Natural killer cell (primary cell): ENCODE measurements around the gene PARD3B. TPM values are rescaled to one million over a fixed set of nuclear protein-coding genes. Genes with fewer than 3 reads are reported as not detected.

Source experiments
- ATAC-seq, 3 donors: fragments of 150-1000 bp in 2 of 3; fragments of 200-7000 bp in 1 of 3; cut with Tn5 transposase; 1 replicate in 1 of 3; 2 replicates in 2 of 3; pipeline ENCODE4 v1.10.0; 2021; ENCODE audit warnings: mild to moderate bottlenecking in 2 of 3, moderate library complexity in 2 of 3
- DNase-seq, 2 donors: peaks; one replicate each; pipeline versions ENCODE4 v3.0.0 to v3.0.0-alpha.2; 2013 to 2021; ENCODE audit warnings: mixed read lengths in 1 of 2
- H3K27ac ChIP-seq: one replicate; pipeline ENCODE4 v1.5.1; 2013; ENCODE audit warnings: mild to moderate bottlenecking, low read length
- H3K27me3 ChIP-seq: one replicate; pipeline ENCODE4 v1.6.1; 2013; ENCODE audit warnings: low read length; ENCODE audit not compliant: control insufficient read depth, insufficient read depth
- H3K36me3 ChIP-seq: one replicate; pipeline ENCODE4 v1.6.1; 2013; ENCODE audit warnings: low read length; ENCODE audit not compliant: control insufficient read depth, insufficient read depth
- H3K4me1 ChIP-seq: one replicate; pipeline ENCODE4 v1.6.1; 2013; ENCODE audit warnings: low read length; ENCODE audit not compliant: control insufficient read depth, insufficient read depth
- H3K4me3 ChIP-seq: one replicate; pipeline ENCODE4 v1.5.1; 2013; ENCODE audit warnings: low read length
- H3K9me3 ChIP-seq: one replicate; pipeline ENCODE4 v1.6.1; 2013; ENCODE audit warnings: low read length; ENCODE audit not compliant: control insufficient read depth, insufficient read depth
- H3K27ac Mint-ChIP-seq, 2 donors: one replicate each; pipeline ENCODE4 v1.8.0; 2022; ENCODE audit warnings: mild to moderate bottlenecking in 2 of 2, mixed read lengths in 2 of 2, moderate library complexity in 1 of 2
- H3K27me3 Mint-ChIP-seq, 2 donors: one replicate each; pipeline ENCODE4 v1.8.0; 2022; ENCODE audit warnings: low read depth in 2 of 2, mixed read lengths in 2 of 2
- H3K36me3 Mint-ChIP-seq: one replicate; pipeline ENCODE4 v1.8.0; 2022; ENCODE audit warnings: mixed read lengths
- H3K4me1 Mint-ChIP-seq, 2 donors: one replicate each; pipeline ENCODE4 v1.8.0; 2022; ENCODE audit warnings: mixed read lengths in 2 of 2
- H3K4me3 Mint-ChIP-seq: one replicate; pipeline ENCODE4 v1.8.0; 2022; ENCODE audit warnings: mild to moderate bottlenecking, moderate library complexity, mixed read lengths
- H3K9me3 Mint-ChIP-seq, 2 donors: one replicate each; pipeline ENCODE4 v1.8.0; 2022; ENCODE audit warnings: mixed read lengths in 2 of 2
- WGBS: methylation state at CpG from one replicate; pipeline ENCODE4 v1.1.7; 2013; ENCODE audit warnings: missing lambda C conversion rate; ENCODE audit not compliant: insufficient coverage; 5-methylcytosine and 5-hydroxymethylcytosine counted together
- intact Hi-C: fragments of 100-400 bp; cut with micrococcal nuclease; formaldehyde crosslinking; loops from one replicate; pipeline ENCODE4 v1.14.2; 2022
- total RNA-seq, 4 donors: library from RNA; stranded (reverse); fragments of 120-200 nt in 1 of 4; gene quantifications; one replicate each; pipeline versions ENCODE4 v1.2.3 to v1.2.4, GENCODE V29; 2013 to 2022
- TF ChIP-seq, protein P1 (sequence below): fragments of 200-600 bp; IDR thresholded peaks from one replicate; pipeline ENCODE4 v1.8.0; 2022; ENCODE audit warnings: antibody characterized with exemption

PARD3B gene
- total RNA-seq, 3 donors from 2014 or later (not counting 1 experiment from before 2014, with no cell fraction given): 0.13 to 0.45 TPM; not detected in 1

DNA sequence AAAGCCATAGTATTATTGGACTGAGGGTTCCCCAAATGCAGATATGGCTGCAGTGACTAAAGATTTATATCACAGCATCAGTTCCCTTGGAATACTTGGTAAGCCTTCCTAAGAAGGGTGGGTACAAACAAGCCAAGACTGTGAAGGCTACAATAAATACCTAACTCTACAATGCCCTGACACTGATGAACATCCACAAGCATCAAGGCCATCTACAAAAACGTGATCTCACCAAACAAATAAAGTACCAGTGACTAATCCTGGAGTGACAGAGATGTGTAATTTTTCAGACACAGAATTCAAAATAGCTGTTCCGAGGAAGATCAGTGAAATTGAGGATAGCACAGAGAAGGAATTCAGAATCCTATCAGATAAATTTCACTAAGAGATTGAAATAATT is 254.5 kb downstream of the PARD3B start:
- no peak overlapping the region for H3K4me3 Mint-ChIP-seq

DNA sequence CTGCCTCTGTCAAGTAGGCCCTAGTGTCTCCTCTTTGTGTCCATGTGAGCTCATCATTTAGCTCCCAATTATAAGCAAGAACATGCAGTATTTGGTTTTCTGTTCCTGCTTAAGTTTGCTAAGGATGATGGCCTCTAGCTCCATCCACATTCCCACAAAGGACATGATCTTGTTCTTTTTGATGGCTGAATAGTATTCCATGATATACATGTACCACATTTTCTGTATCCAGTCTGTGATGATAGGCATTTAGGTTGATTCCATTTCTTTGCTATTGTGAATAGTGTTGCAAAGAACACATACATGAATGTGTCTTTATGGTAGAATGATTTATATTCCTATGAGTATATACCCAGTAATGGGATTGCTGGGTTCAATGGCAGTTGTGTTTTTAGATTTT is 263.2 kb downstream of the PARD3B start:
- Mint-ChIP-seq H3K27me3 (no peaks in the 10 kb centered on the region), H3K27ac (no peak overlapping the region), H3K4me1 (no peaks in the 10 kb centered on the region), H3K36me3 (no peaks in the 10 kb centered on the region), H3K4me3 (no peak overlapping the region), H3K9me3 (peaks cover 8 to 10% of the 10 kb centered on the region in 2 donors)
- H3K27me3 ChIP-seq: no peaks in the 10 kb centered on the region
- ATAC-seq (no peak), DNase-seq (no peak)
- intact Hi-C loops: no loop called here
- H3K27ac ChIP-seq: no peak overlapping the region
- TF ChIP-seq, protein P1, sequence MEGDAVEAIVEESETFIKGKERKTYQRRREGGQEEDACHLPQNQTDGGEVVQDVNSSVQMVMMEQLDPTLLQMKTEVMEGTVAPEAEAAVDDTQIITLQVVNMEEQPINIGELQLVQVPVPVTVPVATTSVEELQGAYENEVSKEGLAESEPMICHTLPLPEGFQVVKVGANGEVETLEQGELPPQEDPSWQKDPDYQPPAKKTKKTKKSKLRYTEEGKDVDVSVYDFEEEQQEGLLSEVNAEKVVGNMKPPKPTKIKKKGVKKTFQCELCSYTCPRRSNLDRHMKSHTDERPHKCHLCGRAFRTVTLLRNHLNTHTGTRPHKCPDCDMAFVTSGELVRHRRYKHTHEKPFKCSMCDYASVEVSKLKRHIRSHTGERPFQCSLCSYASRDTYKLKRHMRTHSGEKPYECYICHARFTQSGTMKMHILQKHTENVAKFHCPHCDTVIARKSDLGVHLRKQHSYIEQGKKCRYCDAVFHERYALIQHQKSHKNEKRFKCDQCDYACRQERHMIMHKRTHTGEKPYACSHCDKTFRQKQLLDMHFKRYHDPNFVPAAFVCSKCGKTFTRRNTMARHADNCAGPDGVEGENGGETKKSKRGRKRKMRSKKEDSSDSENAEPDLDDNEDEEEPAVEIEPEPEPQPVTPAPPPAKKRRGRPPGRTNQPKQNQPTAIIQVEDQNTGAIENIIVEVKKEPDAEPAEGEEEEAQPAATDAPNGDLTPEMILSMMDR: no peak
- H3K36me3 ChIP-seq: no peaks in the 10 kb centered on the region
- H3K9me3 ChIP-seq: no peaks in the 10 kb centered on the region
- H3K4me1 ChIP-seq: no peaks in the 10 kb centered on the region
- H3K4me3 ChIP-seq: no peak overlapping the region

More for the DNA sequence above, 254.5 kb downstream of the PARD3B start:
- ATAC-seq (no peak), DNase-seq (no peak)
- H3K27me3 Mint-ChIP-seq: no peaks in the 10 kb centered on the region
- Histone ChIP-seq H3K9me3 (no peaks in the 10 kb centered on the region), H3K36me3 (no peaks in the 10 kb centered on the region), H3K27ac (no peak overlapping the region), H3K4me3 (no peak overlapping the region), H3K4me1 (no peaks in the 10 kb centered on the region), H3K27me3 (no peaks in the 10 kb centered on the region)
- intact Hi-C loops: no loop called here
- no CpG with 5 or more reads among the region's 2 CpGs for WGBS
- peaks cover 0 to 3% of the 10 kb centered on the region in 2 donors for H3K9me3 Mint-ChIP-seq
- no peaks in the 10 kb centered on the region for H3K4me1 Mint-ChIP-seq
- H3K36me3 Mint-ChIP-seq: no peaks in the 10 kb centered on the region
- H3K27ac Mint-ChIP-seq: no peak overlapping the region
- TF ChIP-seq, protein P1: no peak

DNA sequence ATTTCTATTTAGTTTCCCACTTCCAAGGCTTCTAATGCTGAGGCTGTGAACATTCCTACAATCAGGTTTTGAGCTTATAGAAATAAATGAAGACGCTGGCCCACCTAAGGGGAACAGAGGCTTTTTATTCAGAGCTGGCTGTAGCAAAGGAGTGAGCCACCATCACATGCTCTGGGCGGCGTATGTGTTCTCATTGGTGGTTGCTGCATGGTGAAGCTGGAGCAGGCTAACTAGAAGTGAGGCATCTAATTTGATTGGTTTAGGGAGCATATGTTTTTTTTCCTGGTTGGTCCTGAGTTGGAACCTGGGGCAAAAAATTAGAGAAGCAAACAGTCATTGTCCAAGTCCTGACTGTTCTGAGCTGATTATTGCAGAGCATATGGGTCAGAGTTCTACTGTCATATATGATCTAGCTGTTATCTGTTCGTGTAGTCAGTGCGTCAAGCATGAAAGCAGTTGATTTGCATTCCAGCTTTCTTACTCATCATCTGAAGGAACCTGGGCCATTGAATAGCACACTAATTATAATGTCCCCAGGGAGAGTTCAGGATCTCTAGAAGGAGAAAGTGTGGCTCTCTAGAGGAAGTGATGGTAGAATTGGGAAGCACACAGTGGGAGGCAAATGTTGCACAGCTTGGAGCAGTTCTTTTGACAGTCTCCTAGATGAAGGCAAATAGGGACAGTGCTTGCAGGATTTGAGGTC is 279.6 kb downstream of the PARD3B start:
- 95% methylated on average over 5 of the region's 5 CpGs for WGBS
- Mint-ChIP-seq H3K4me1 (no peaks in the 10 kb centered on the region), H3K36me3 (no peaks in the 10 kb centered on the region), H3K27me3 (peaks cover 4 to 8% of the 10 kb centered on the region in 2 donors), H3K27ac (no peak overlapping the region), H3K4me3 (no peak overlapping the region), H3K9me3 (peaks cover 6 to 8% of the 10 kb centered on the region in 2 donors)
- Histone ChIP-seq H3K9me3 (no peaks in the 10 kb centered on the region), H3K36me3 (no peaks in the 10 kb centered on the region), H3K27ac (no peak overlapping the region), H3K4me3 (no peak overlapping the region), H3K27me3 (no peaks in the 10 kb centered on the region), H3K4me1 (no peaks in the 10 kb centered on the region)
- ATAC-seq (no peak), DNase-seq (no peak)
- intact Hi-C loops: no loop called here
- TF ChIP-seq, protein P1: no peak

DNA sequence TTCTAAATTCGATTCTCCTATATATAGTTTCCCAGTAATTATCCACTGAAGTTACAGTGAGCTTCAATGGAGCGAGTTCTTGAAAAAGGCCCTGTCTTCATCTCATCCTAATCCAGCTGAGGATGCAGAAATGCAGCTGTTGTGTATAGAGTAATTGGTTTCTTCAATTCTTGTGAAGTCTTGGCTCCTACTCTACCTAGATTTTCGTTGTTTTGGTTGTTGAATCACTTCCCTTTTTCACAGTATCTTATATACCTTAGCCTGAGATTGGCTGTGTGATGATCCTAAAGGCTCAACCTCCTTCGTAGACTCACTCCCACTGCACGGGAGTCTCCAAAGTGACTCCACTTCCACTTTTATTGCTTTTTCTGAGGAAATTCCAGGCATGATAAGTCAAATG is 280.4 kb downstream of the PARD3B start:
- Mint-ChIP-seq H3K36me3 (no peaks in the 10 kb centered on the region), H3K27me3 (peaks cover 4 to 8% of the 10 kb centered on the region in 2 donors), H3K4me1 (no peaks in the 10 kb centered on the region), H3K9me3 (peaks cover 8% of the 10 kb centered on the region in 2 donors), H3K4me3 (no peak overlapping the region), H3K27ac (no peak overlapping the region)
- Histone ChIP-seq H3K27me3 (no peaks in the 10 kb centered on the region), H3K27ac (no peak overlapping the region), H3K9me3 (no peaks in the 10 kb centered on the region), H3K4me3 (no peak overlapping the region), H3K36me3 (no peaks in the 10 kb centered on the region), H3K4me1 (no peaks in the 10 kb centered on the region)
- no peak for DNase-seq
- 64% methylated on average over 2 of the region's 5 CpGs for WGBS
- intact Hi-C loops: no loop called here
- TF ChIP-seq, protein P1: no peak
- ATAC-seq: no peak
